Measurements from ENCODE around the gene NRCAM. TPM values are rescaled to one million over a fixed set of nuclear protein-coding genes. Genes with fewer than 3 reads are reported as not detected.

Gene NRCAM
- polyA plus RNA-seq, 4 donors = 2.8 to 24.1 (median 19.4) TPM

GRCh38 chr7:108427766-108428165 lies 28.5 kb downstream of the NRCAM start:
- DNase-seq (ENCODE audit: low read depth in 4 of 4, low spot score in 3 of 4) = no peak

- DNase-seq (ENCODE audit: low read depth in 4 of 4, low spot score in 3 of 4) = no peak
Observed at GRCh38 chr7:108425714-108426275, 30.4 kb downstream of the NRCAM start.

- DNase-seq (ENCODE audit: low read depth in 4 of 4, low spot score in 3 of 4) = no peak
Observed at GRCh38 chr7:108424013-108424412, 32.2 kb downstream of the NRCAM start.

- DNase-seq (ENCODE audit: low read depth in 4 of 4, low spot score in 3 of 4) = no peak
Observed at GRCh38 chr7:108423089-108423989, 32.9 kb downstream of the NRCAM start.

- no peak for DNase-seq (ENCODE audit: low read depth in 4 of 4, low spot score in 3 of 4)
Observed at GRCh38 chr7:108421720-108422331, 34.4 kb downstream of the NRCAM start.

- no peak for DNase-seq (ENCODE audit: low read depth in 4 of 4, low spot score in 3 of 4)
Observed at GRCh38 chr7:108419961-108420908, 36.0 kb downstream of the NRCAM start.

- no peak for DNase-seq (ENCODE audit: low read depth in 4 of 4, low spot score in 3 of 4)
Observed at GRCh38 chr7:108418946-108419345, 37.3 kb downstream of the NRCAM start.

- no peak for DNase-seq (ENCODE audit: low read depth in 4 of 4, low spot score in 3 of 4)
Observed at GRCh38 chr7:108417926-108418325, 38.3 kb downstream of the NRCAM start.

GRCh38 chr7:108417144-108417543 lies 39.1 kb downstream of the NRCAM start:
- no peak for DNase-seq (ENCODE audit: low read depth in 4 of 4, low spot score in 3 of 4)

- no peak for DNase-seq (ENCODE audit: low read depth in 4 of 4, low spot score in 3 of 4)
Observed at GRCh38 chr7:108415821-108416536, 40.3 kb downstream of the NRCAM start.

GRCh38 chr7:108415084-108415483 lies 41.2 kb downstream of the NRCAM start:
- no peak for DNase-seq (ENCODE audit: low read depth in 4 of 4, low spot score in 3 of 4)

GRCh38 chr7:108413782-108414492 lies 42.3 kb downstream of the NRCAM start:
- no peak for DNase-seq (ENCODE audit: low read depth in 4 of 4, low spot score in 3 of 4)

- no peak for DNase-seq (ENCODE audit: low read depth in 4 of 4, low spot score in 3 of 4)
Observed at GRCh38 chr7:108413337-108413736, 42.9 kb downstream of the NRCAM start.

- DNase-seq (ENCODE audit: low read depth in 4 of 4, low spot score in 3 of 4) = no peak
Observed at GRCh38 chr7:108409146-108409545, 47.1 kb downstream of the NRCAM start.

GRCh38 chr7:108408296-108408991 lies 47.8 kb downstream of the NRCAM start:
- DNase-seq (ENCODE audit: low read depth in 4 of 4, low spot score in 3 of 4) = no peak

- DNase-seq (ENCODE audit: low read depth in 4 of 4, low spot score in 3 of 4) = no peak
Observed at GRCh38 chr7:108407676-108408075, 48.6 kb downstream of the NRCAM start.

- no peak for DNase-seq (ENCODE audit: low read depth in 4 of 4, low spot score in 3 of 4)
Observed at GRCh38 chr7:108406222-108406890, 49.9 kb downstream of the NRCAM start.
